NCI-H1092 treated with DMSO at 0.1 percent for 48 hours (cell line): ENCODE results near the gene AKAP17A.

Experiments
- DNase-seq: peaks from one replicate; lab custom pipeline; 2025; lab: John Stamatoyannopoulos, UW

The AKAP17A gene

GRCh38 chrX:1582686-1583437 lies 8.5 kb upstream of the AKAP17A start:
- DNase-seq = no peak

- no peak for DNase-seq
Measured at GRCh38 chrX:1584237-1585011, 7.0 kb upstream of the AKAP17A start.

- DNase-seq = no peak
Measured at GRCh38 chrX:1587161-1587560, 4.2 kb upstream of the AKAP17A start.

GRCh38 chrX:1589356-1590130 lies 1.9 kb upstream of the AKAP17A start:
- no peak for DNase-seq

- no peak for DNase-seq
Measured at GRCh38 chrX:1591863-1592469, 562 bp downstream of the AKAP17A start.

- no peak for DNase-seq
Measured at GRCh38 chrX:1592470-1593142, 1.2 kb downstream of the AKAP17A start.

- DNase-seq = no peak
Measured at GRCh38 chrX:1593286-1594271, 2.2 kb downstream of the AKAP17A start.

- DNase-seq = no peak
Measured at GRCh38 chrX:1595711-1596060, 4.3 kb downstream of the AKAP17A start.

GRCh38 chrX:1596676-1597344 lies 5.4 kb downstream of the AKAP17A start:
- DNase-seq = no peak

GRCh38 chrX:1597345-1598020 lies 6.1 kb downstream of the AKAP17A start:
- DNase-seq = no peak

GRCh38 chrX:1598021-1598875 lies 6.8 kb downstream of the AKAP17A start:
- no peak for DNase-seq

- DNase-seq = no peak
Measured at GRCh38 chrX:1598876-1599790, 7.7 kb downstream of the AKAP17A start.

- no peak for DNase-seq
Measured at GRCh38 chrX:1599791-1600405, 8.5 kb downstream of the AKAP17A start.

- DNase-seq = no peak
Measured at GRCh38 chrX:1600406-1601050, 9.1 kb downstream of the AKAP17A start.

- DNase-seq = no peak
Measured at GRCh38 chrX:1601051-1601767, 9.8 kb downstream of the AKAP17A start.

GRCh38 chrX:1601768-1602085 lies 10.3 kb downstream of the AKAP17A start:
- DNase-seq = no peak
